Measurements from ENCODE around the gene C1QTNF1. TPM values are rescaled to one million over a fixed set of nuclear protein-coding genes. Genes with fewer than 3 reads are reported as not detected.

C1QTNF1 gene
- total RNA-seq, 2 donors from 2014 or later: 445 to 518 TPM

DNA sequence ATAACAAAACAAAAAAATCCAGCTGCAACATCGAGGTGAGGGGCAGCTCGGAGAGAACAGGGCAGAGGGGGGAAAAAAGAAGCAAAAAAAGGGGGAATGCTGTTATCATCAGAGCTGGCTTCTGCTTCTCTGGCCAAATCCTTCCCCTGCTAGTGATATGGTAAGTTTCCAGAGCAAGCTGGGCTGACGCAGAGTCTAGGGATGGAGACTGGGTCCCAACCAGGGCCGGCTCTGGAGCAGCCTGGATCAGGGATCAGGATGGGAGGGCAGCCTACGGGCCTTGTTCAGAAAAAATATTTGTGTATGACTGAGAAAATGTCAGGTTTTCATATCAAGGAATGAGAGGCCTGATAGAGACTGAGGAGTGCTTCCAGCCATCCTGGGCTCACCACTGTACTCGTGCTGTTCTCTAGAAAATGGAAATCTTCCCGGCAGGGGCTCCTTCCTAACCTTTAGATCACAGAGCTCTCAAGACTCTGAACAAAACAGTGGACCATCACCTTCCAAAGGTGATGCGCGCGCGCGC is 726 bp upstream of the C1QTNF1 start:
- Histone ChIP-seq H3K27ac (peak overlapping the region; percentile 84 to 92), H3K4me3 (peak overlapping the region; percentile 79), H3K36me3 (no peaks in the 10 kb centered on the region), H3K9me3 (no peaks in the 10 kb centered on the region), H3K27me3 (replicated peaks; ENCODE audit: insufficient read depth) (no peaks in the 10 kb centered on the region), H3K4me1 (ENCODE audit: control insufficient read depth in 1 of 2, low read depth in 2 of 2) (peaks cover 52 to 69% of the 10 kb centered on the region in 2 donors)
- TF ChIP-seq, protein P1, sequence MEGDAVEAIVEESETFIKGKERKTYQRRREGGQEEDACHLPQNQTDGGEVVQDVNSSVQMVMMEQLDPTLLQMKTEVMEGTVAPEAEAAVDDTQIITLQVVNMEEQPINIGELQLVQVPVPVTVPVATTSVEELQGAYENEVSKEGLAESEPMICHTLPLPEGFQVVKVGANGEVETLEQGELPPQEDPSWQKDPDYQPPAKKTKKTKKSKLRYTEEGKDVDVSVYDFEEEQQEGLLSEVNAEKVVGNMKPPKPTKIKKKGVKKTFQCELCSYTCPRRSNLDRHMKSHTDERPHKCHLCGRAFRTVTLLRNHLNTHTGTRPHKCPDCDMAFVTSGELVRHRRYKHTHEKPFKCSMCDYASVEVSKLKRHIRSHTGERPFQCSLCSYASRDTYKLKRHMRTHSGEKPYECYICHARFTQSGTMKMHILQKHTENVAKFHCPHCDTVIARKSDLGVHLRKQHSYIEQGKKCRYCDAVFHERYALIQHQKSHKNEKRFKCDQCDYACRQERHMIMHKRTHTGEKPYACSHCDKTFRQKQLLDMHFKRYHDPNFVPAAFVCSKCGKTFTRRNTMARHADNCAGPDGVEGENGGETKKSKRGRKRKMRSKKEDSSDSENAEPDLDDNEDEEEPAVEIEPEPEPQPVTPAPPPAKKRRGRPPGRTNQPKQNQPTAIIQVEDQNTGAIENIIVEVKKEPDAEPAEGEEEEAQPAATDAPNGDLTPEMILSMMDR (IDR thresholded peaks at IDR 0.05): no peak
- ATAC-seq (ENCODE audit: insufficient number of reproducible peaks, low FRiP score, low read depth) (no peak), DNase-seq (ENCODE audit: low spot score) (no peak)

GRCh38 chr17:79024901-79025737 is 1.1 kb downstream of the C1QTNF1 start:
- DNase-seq (ENCODE audit: low spot score): no peak
- Histone ChIP-seq H3K4me3 (peak overlapping the region; percentile 79), H3K27ac (peak overlapping the region; percentile 49 to 84), H3K9me3 (no peaks in the 10 kb centered on the region), H3K27me3 (replicated peaks; ENCODE audit: insufficient read depth) (no peaks in the 10 kb centered on the region), H3K4me1 (ENCODE audit: control insufficient read depth in 1 of 2, low read depth in 2 of 2) (peaks cover 53 to 76% of the 10 kb centered on the region in 2 donors), H3K36me3 (no peaks in the 10 kb centered on the region)
- TF ChIP-seq, protein P1 (IDR thresholded peaks at IDR 0.05): no peak
- ATAC-seq (ENCODE audit: insufficient number of reproducible peaks, low FRiP score, low read depth): no peak

GRCh38 chr17:79026376-79027273 is 2.7 kb downstream of the C1QTNF1 start:
- peak overlapping the region; percentile 79 for H3K4me3 ChIP-seq
- peak overlapping the region; percentile 57 to 84 for H3K27ac ChIP-seq
- ATAC-seq (ENCODE audit: insufficient number of reproducible peaks, low FRiP score, low read depth): no peak

GRCh38 chr17:79027274-79027924 is 3.4 kb downstream of the C1QTNF1 start:
- Histone ChIP-seq H3K27me3 (replicated peaks; ENCODE audit: insufficient read depth) (no peaks in the 10 kb centered on the region), H3K9me3 (no peaks in the 10 kb centered on the region), H3K4me1 (ENCODE audit: control insufficient read depth in 1 of 2, low read depth in 2 of 2) (peaks cover 32 to 62% of the 10 kb centered on the region in 2 donors), H3K4me3 (peak overlapping the region; percentile 79), H3K36me3 (no peaks in the 10 kb centered on the region), H3K27ac (peak overlapping the region; percentile 57 to 84)
- no peak for DNase-seq (ENCODE audit: low spot score)
- TF ChIP-seq, protein P1 (IDR thresholded peaks at IDR 0.05): no peak
- no peak for ATAC-seq (ENCODE audit: insufficient number of reproducible peaks, low FRiP score, low read depth)

More at GRCh38 chr17:79026376-79027273, 2.7 kb downstream of the C1QTNF1 start:
- peaks cover 39 to 63% of the 10 kb centered on the region in 2 donors for H3K4me1 ChIP-seq (ENCODE audit: control insufficient read depth in 1 of 2, low read depth in 2 of 2)
- no peaks in the 10 kb centered on the region for H3K27me3 ChIP-seq (replicated peaks; ENCODE audit: insufficient read depth)
- TF ChIP-seq, protein P1 (IDR thresholded peaks at IDR 0.05): no peak
- no peaks in the 10 kb centered on the region for H3K36me3 ChIP-seq
- no peak for DNase-seq (ENCODE audit: low spot score)
- no peaks in the 10 kb centered on the region for H3K9me3 ChIP-seq

Measured in thoracic aorta (tissue), 2 donors.